Cardiac muscle cell (in vitro differentiated cells and primary cell): ENCODE data around the gene PPP2R2C. TPM values are rescaled to one million over a fixed set of nuclear protein-coding genes. Genes with fewer than 3 reads are reported as not detected.

Experiments used
- DNase-seq, 2 donors: peaks; one replicate each; pipeline versions ENCODE4 v3.0.0 to v3.0.0-alpha.2; 2010 to 2017; ENCODE audit warnings: low read depth in 1 of 2, low spot score in 1 of 2
- H3K27ac ChIP-seq: fragments of 200-600 bp; sonication (generic); 2 replicates; pipeline ENCODE4 v1.5.1; 2016
- H3K27me3 ChIP-seq: fragments of 200-600 bp; sonication (generic); 2 replicates; pipeline ENCODE4 v1.6.0; 2016; ENCODE audit warnings: control low read depth
- H3K36me3 ChIP-seq: fragments of 200-600 bp; sonication (generic); 2 replicates; pipeline ENCODE4 v1.5.1; 2016; ENCODE audit warnings: control low read depth
- H3K4me1 ChIP-seq: fragments of 200-600 bp; sonication (generic); 2 replicates; pipeline ENCODE4 v1.8.1; 2017; ENCODE audit warnings: low read depth, mild to moderate bottlenecking, mixed run types
- H3K4me3 ChIP-seq: fragments of 200-600 bp; sonication (generic); 2 replicates; pipeline ENCODE4 v1.5.1; 2016; ENCODE audit warnings: mild to moderate bottlenecking
- H3K9me3 ChIP-seq: fragments of 200-600 bp; sonication (generic); 2 replicates; pipeline ENCODE4 v1.5.1; 2017; ENCODE audit warnings: low read depth, mild to moderate bottlenecking, control low read depth
- CTCF ChIP-seq: IDR thresholded peaks from 2 replicates; pipeline ENCODE4 v1.5.1; 2012; ENCODE audit warnings: low read depth, mild to moderate bottlenecking, low read length
- polyA plus RNA-seq: library from polyadenylated mRNA; unstranded; fragments of >200 nt; fragmentation: Nextera tagmentation; extraction: Ambion mirVana; gene quantifications from 2 replicates; pipeline ENCODE4 v1.2.1, GENCODE V29; 2016
- total RNA-seq: library from RNA; depleted of rRNA; stranded (reverse); fragments of >200 nt; gene quantifications from 2 replicates; pipeline ENCODE4 v1.2.3, GENCODE V29; 2016

The PPP2R2C gene
- total and polyA plus RNA-seq, 2 experiments from 2014 or later, result not detected

- Histone ChIP-seq H3K4me3 (no peak overlapping the region), H3K4me1 (no peaks in the 10 kb centered on the region), H3K9me3 (no peaks in the 10 kb centered on the region), H3K27me3 (peaks cover 11% of the 10 kb centered on the region), H3K27ac (no peak overlapping the region), H3K36me3 (no peaks in the 10 kb centered on the region)
- TF ChIP-seq CTCF, result no peak
- no peak for DNase-seq
Measured at GRCh38 chr4:6461301-6462165, 10.9 kb downstream of the PPP2R2C start.

GRCh38 chr4:6460876-6461275 is 11.5 kb downstream of the PPP2R2C start:
- DNase-seq, result no peak
- no peaks in the 10 kb centered on the region for H3K4me1 ChIP-seq
- no peak for TF ChIP-seq CTCF
- H3K4me3 ChIP-seq, result no peak overlapping the region
- no peaks in the 10 kb centered on the region for H3K9me3 ChIP-seq
- H3K36me3 ChIP-seq, result no peaks in the 10 kb centered on the region
- H3K27ac ChIP-seq, result no peak overlapping the region
- peaks cover 6% of the 10 kb centered on the region for H3K27me3 ChIP-seq

GRCh38 chr4:6458528-6458927 is 13.9 kb downstream of the PPP2R2C start:
- Histone ChIP-seq H3K4me1 (no peaks in the 10 kb centered on the region), H3K9me3 (no peaks in the 10 kb centered on the region), H3K27ac (no peak overlapping the region), H3K36me3 (no peaks in the 10 kb centered on the region), H3K27me3 (peaks cover 5% of the 10 kb centered on the region), H3K4me3 (no peak overlapping the region)
- DNase-seq, result no peak
- TF ChIP-seq CTCF, result no peak

GRCh38 chr4:6456450-6456849 is 16.0 kb downstream of the PPP2R2C start:
- Histone ChIP-seq H3K27me3 (peaks cover 5% of the 10 kb centered on the region), H3K27ac (no peak overlapping the region), H3K36me3 (no peaks in the 10 kb centered on the region), H3K4me3 (no peak overlapping the region), H3K9me3 (no peaks in the 10 kb centered on the region), H3K4me1 (no peaks in the 10 kb centered on the region)
- TF ChIP-seq CTCF, result no peak
- DNase-seq, result no peak

- Histone ChIP-seq H3K27me3 (peaks cover 5% of the 10 kb centered on the region), H3K4me1 (no peaks in the 10 kb centered on the region), H3K4me3 (no peak overlapping the region), H3K36me3 (no peaks in the 10 kb centered on the region), H3K27ac (no peak overlapping the region), H3K9me3 (no peaks in the 10 kb centered on the region)
- TF ChIP-seq CTCF, result no peak
- no peak for DNase-seq
Measured at GRCh38 chr4:6454112-6454910, 18.1 kb downstream of the PPP2R2C start.
